HS-5 (cell line): ENCODE results near the gene BIK.
"Not testable (repeated sequence)": the region's sequence is repeated elsewhere in the genome, so short reads cannot be mapped to it uniquely, and the experiment has no call there.

Experiments used
- DNase-seq: peaks from one replicate; pipeline ENCODE4 v3.0.0-alpha.2; 2012; ENCODE audit warnings: low read depth

BIK gene

DNA sequence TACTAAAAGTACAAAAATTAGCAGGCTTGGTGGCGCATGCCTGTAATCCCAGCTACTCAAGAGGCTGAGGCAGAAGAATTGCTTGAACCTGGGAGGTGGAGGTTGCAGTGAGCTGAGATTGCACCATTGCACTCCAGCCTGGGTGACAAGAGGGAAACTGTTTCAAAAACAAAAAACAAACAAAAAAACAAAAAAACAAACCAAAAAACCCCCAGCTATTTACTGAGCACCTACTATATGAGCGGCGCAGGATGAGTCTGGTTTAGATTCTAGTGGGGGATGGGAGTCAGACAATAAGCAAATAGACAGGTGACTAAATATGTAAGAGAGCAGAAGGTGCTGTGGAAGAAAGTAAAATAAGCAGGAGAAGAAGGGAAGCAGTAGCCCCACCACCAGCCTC lies 5.6 kb upstream of the BIK start:
- DNase-seq: not testable (repeated sequence)

- DNase-seq: no peak
Observed at GRCh38 chr22:43106302-43106701, 4.2 kb upstream of the BIK start.

- DNase-seq: no peak
Observed at GRCh38 chr22:43109511-43109910, 1.0 kb upstream of the BIK start.

GRCh38 chr22:43109921-43110443 lies 568 bp upstream of the BIK start:
- no peak for DNase-seq

GRCh38 chr22:43110927-43111623 lies 525 bp downstream of the BIK start:
- DNase-seq: no peak

- DNase-seq: no peak
Observed at GRCh38 chr22:43113526-43114251, 3.1 kb downstream of the BIK start.

- no peak for DNase-seq
Observed at GRCh38 chr22:43114958-43115357, 4.4 kb downstream of the BIK start.

DNA sequence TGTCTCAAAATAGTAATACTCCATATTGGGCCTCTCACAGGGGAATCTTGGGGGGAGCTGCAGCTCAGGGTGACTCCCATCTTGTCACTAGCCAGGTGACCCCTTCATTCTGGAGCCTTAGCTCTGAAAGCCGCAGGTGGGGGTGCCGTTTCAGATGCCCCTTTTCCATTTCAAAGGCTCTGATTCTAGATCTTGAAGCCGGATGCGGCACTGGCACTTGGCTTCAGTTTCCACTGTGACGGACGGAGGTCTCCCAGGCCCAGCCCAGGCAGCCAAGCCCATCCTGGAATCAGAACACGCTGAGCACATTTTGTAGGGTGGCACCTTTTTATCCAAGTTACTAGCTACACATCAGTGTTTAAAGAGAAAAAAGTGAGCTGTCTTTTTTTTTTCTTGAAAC lies 6.4 kb downstream of the BIK start:
- no peak for DNase-seq

DNA sequence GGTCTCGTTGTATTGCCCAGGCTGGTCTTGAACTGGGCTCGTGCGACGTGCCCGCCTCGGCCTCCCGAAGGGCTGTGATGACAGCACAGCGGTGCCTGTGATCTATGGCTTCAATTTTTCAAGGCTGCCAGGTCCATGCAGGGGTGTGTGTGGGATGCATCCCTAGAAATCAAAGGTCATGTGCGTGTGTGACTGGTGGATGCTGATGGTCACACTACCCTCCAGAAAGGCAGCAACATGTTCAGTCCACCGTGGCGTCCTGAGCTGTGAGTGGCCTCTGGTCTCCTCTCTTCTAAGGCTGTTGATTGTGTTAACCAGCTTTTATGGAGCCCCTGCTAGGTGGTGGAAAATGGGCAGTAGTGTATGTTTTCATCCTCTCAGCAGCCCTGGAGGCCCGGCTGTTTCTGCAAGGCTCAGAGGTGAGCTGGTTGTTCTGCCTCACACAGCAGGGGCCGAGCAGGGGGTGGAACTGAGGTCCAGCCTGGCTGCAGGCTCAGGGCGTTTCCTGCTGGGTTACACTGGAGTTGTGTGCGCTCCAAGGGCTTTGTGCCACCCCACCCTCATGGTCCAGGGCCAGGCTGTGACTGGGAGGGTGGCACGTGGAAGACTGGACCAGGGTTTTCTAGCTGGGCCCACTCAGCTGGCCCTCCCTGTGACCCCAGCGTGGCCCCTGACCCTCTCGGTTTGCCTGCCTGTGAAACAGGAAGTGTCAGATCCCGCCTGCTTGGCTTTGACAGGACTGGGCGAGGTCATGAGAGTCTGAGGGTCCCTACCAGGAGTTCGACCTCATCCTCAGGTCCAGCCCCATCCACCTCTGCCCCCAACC lies 7.7 kb downstream of the BIK start:
- no peak for DNase-seq

GRCh38 chr22:43118953-43119458 lies 8.5 kb downstream of the BIK start:
- DNase-seq: no peak

DNA sequence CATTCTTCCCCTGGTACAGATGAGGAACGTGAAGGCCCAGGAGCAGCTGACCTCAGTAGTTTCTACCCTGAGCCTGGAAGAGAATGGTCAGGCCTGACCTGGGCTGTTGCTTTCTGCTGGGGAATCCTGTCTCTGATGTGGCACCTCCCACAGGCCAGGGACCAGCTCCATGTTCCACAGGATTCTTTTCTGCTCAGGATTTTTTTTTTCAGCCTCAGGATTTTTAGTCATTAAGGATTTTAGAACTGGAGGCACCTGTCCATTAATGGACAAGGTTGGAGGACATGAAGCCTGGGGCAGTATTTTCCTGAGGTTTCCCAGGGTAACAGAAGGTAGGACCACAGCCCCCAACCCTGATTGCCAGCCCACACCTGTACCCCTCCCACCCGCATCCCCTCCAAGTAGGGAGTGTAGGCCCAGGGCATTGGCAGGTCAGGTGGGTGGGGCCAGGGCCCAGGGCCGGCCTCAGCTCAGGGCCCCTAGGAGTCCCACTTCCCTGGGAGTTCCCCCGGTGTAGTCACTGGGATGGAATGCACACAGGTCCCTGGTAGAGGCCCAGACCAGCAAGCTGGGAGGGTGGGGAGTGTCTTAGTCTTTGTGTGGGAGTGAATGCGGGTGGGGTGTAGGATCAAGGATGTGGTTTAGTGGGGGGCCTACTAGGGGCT lies 16.1 kb downstream of the BIK start:
- DNase-seq: peak; percentile 52

GRCh38 chr22:43127166-43127908 lies 16.8 kb downstream of the BIK start:
- DNase-seq: no peak

- no peak for DNase-seq
Observed at GRCh38 chr22:43128116-43128515, 17.6 kb downstream of the BIK start.

DNA sequence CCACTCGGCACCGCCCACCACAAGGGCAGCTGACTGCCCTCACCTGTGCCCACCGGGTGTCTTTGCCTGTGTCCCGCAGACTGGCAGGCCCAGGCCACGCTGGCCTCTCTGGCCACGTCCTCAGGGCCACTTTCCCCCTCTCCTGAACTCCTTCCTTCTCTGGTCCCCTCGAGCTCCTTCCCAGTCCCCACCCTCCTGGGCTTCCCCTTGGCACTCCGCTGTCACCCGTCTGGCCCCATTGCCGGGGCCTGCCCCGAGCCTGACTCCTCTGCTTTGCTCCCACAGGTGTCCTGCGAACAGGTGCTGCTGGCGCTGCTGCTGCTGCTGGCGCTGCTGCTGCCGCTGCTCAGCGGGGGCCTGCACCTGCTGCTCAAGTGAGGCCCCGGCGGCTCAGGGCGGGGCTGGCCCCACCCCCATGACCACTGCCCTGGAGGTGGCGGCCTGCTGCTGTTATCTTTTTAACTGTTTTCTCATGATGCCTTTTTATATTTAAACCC lies 18.4 kb downstream of the BIK start:
- no peak for DNase-seq

GRCh38 chr22:43129426-43130425 lies 19.2 kb downstream of the BIK start:
- DNase-seq: no peak

DNA sequence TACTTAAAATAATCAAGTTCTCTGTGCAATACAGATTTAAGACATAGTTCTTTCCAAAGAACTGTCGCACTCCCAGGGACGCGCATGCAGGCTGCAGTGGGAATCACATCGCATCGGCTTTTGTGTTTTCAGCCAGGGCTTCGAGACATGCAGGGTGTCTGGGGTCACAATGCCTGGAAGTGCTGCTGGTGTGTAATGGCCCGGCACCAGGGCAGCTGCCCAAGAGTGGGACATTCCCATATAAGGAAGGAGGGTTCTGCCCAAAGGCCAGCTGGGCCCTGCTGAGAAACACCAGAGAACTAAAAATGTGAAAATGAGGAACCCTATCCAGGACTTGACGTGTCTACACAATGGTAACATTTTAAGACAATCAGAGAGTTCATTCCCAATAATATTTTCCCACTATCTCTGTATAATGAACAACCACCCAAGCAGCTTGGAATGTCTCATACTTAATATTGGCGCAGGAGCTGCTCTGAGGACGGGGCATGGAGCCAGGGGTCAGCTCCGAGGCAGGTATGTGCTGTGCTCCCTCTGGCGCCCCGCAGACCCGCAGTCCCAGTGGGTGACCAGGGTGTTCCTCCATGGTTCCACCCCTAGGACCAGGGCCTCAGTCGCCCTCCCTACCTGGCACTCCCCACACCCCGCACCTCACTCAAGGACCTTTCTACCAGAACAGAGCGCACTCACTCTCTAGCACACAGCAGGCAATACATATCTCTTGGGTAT lies 21.4 kb downstream of the BIK start:
- DNase-seq: no peak

GRCh38 chr22:43133401-43133800 lies 22.9 kb downstream of the BIK start:
- no peak for DNase-seq

GRCh38 chr22:43134553-43134952 lies 24.0 kb downstream of the BIK start:
- DNase-seq: no peak

GRCh38 chr22:43135565-43135964 lies 25.0 kb downstream of the BIK start:
- DNase-seq: no peak
